ENCODE measurements around the gene ISYNA1. TPM values are rescaled to one million over a fixed set of nuclear protein-coding genes. Genes with fewer than 3 reads are reported as not detected.

ISYNA1 gene
- total RNA-seq (10 to 100 TPM; 17.6 to 60.6 (median 24.0) TPM), polyA plus RNA-seq (10 to 100 TPM; 14.0 to 52.6 TPM)
- long read RNA-seq, donor 1, transcript ISYNA1-201 (11 exons, 2,420 nt), result major isoform, 30 of 48 reads
- long read RNA-seq, donor 1, partial matches to known transcripts, result 7 of 48 reads
- long read RNA-seq, donor 1, other reads (novel, unspliced or antisense), result 5 of 48 reads
- long read RNA-seq, donor 2, transcript ISYNA1-201 (11 exons, 2,420 nt), result major isoform, 144 of 216 reads
- long read RNA-seq, donor 2, transcript ISYNA1-202 (10 exons, 1,703 nt), result minor isoform, 12 of 216 reads
- long read RNA-seq, donor 2, partial matches to known transcripts, result 38 of 216 reads
- long read RNA-seq, donor 2, other reads (novel, unspliced or antisense), result 17 of 216 reads
- long read RNA-seq, donor 3, transcript ISYNA1-201 (11 exons, 2,420 nt), result major isoform, 16 of 30 reads
- long read RNA-seq, donor 3, partial matches to known transcripts, result 5 of 30 reads
- long read RNA-seq, donor 3, other reads (novel, unspliced or antisense), result 6 of 30 reads

- peak in 3 of 4 donors; percentile 26 to 46 (median 32) for ATAC-seq
These were observed at the start of gene ISYNA1 for GRCh38 chr19:18437491-18438330. Gene ISYNA1, minus strand, starts transcription at chr19:18438133. Its CDS starts 154 bp downstream, at chr19:18437979.

GRCh38 chr19:18486746-18487145 lies 48.8 kb upstream of the ISYNA1 start:
- no peak for TF ChIP-seq POLR2A (IDR thresholded peaks at IDR 0.05)
- no peak for TF ChIP-seq CTCF (IDR thresholded peaks at IDR 0.05)
- no peak for DNase-seq
- Histone ChIP-seq H3K4me3 (no peak overlapping the region), H3K4me1 (peaks cover 9 to 80% (median 56%) of the 10 kb centered on the region in 12 donors), H3K27me3 (no peaks in the 10 kb centered on the region), H3K27ac (peak overlapping the region in 3 of 12 donors; percentile 56 to 77 (median 74)), H3K36me3 (peaks cover 0 to 3% (median 0%) of the 10 kb centered on the region in 9 donors), H3K9me3 (no peaks in the 10 kb centered on the region)
- ATAC-seq, result no peak
- intact Hi-C loops (cut with DNase I), result loop anchor here in 1 of 10 donors (10.0 kb wide), 1 partner anchor 68 kb away; the partner anchor contains the start of gene KXD1
- 83 to 91% (median 90%) methylated on average over 8 of the region's 8 CpGs for WGBS, 4 donors

More at GRCh38 chr19:18437491-18438330, at the start of gene ISYNA1:
- intact Hi-C loops (cut with DNase I), result no loop called here
- peak within 1 kb of the TSS; percentile 29 to 88 (median 64) for H3K4me3 ChIP-seq
- H3K9me3 ChIP-seq, result no peaks in the 10 kb centered on the region
- no peak for TF ChIP-seq CTCF (IDR thresholded peaks at IDR 0.05)
- peak in 1 of 2 donors; percentile 27 for TF ChIP-seq POLR2A (IDR thresholded peaks at IDR 0.05)
- H3K27ac ChIP-seq, result peak within 1 kb of the TSS; percentile 5 to 88 (median 81)
- WGBS, 4 donors, result 0 to 1% (median 1%) methylated on average over 35 to 99 of the region's 99 CpGs; no CpG with 5 or more reads in 1 of the 4 donors
- peak in 4 of 5 donors; percentile 59 to 77 (median 76) for DNase-seq
- H3K27me3 ChIP-seq, result no peaks in the 10 kb centered on the region
- peaks cover 0 to 52% (median 36%) of the 10 kb centered on the region in 12 donors for H3K4me1 ChIP-seq
- H3K36me3 ChIP-seq, result peaks cover 0 to 19% (median 6%) of the 10 kb centered on the region in 9 donors

GRCh38 chr19:18484992-18485391 lies 47.1 kb upstream of the ISYNA1 start:
- intact Hi-C loops (cut with DNase I), result loop anchor here in 2 of 10 donors (5.0 to 10.0 kb wide), 2 partner anchors 32 to 70 kb away; partner anchors contain the start of gene KXD1 (in 1 of the 2)
- DNase-seq (no peak), ATAC-seq (no peak)
- Histone ChIP-seq H3K27ac (peak overlapping the region in 1 of 12 donors; percentile 2), H3K9me3 (no peaks in the 10 kb centered on the region), H3K36me3 (no peaks in the 10 kb centered on the region), H3K4me3 (no peak overlapping the region), H3K27me3 (no peaks in the 10 kb centered on the region), H3K4me1 (peaks cover 13 to 93% (median 62%) of the 10 kb centered on the region in 12 donors)
- 94 to 98% (median 96%) methylated on average over 4 to 5 of the region's 5 CpGs for WGBS, 4 donors
- no peak for TF ChIP-seq POLR2A (IDR thresholded peaks at IDR 0.05)
- no peak for TF ChIP-seq CTCF (IDR thresholded peaks at IDR 0.05)

Data from heart left ventricle (tissue), 16 donors.